NCI-H82 (cell line): ENCODE data around the gene P2RY8.

Source experiments
- DNase-seq: peaks from one replicate; lab custom pipeline; 2025; lab: John Stamatoyannopoulos, UW

Gene P2RY8

GRCh38 chrX:1417921-1418771 is 118.8 kb downstream of the P2RY8 start:
- no peak for DNase-seq

- no peak for DNase-seq
Observed at GRCh38 chrX:1416965-1417760, 119.8 kb downstream of the P2RY8 start.

GRCh38 chrX:1416327-1416784 is 120.6 kb downstream of the P2RY8 start:
- no peak for DNase-seq
